ENCODE data around the gene EYA2.

- TF ChIP-seq CTCF (conservative IDR thresholded peaks at IDR 0.05; ENCODE audit: low read depth, low read length) (no peak), RAD21 (IDR thresholded peaks at IDR 0.05; ENCODE audit: low read length) (no peak), RCOR1 (IDR thresholded peaks at IDR 0.05; ENCODE audit: insufficient replicate concordance, low read length) (no peak), POLR2A (IDR thresholded peaks at IDR 0.05; ENCODE audit: low read depth, low read length) (no peak), SMC3 (IDR thresholded peaks at IDR 0.05; ENCODE audit: low read depth, low read length) (no peak), RFX5 (IDR thresholded peaks at IDR 0.05; ENCODE audit: low read depth, low read length) (no peak), MAFK (IDR thresholded peaks at IDR 0.05; ENCODE audit: low read depth, low read length) (no peak), MXI1 (IDR thresholded peaks at IDR 0.05; ENCODE audit: borderline replicate concordance, low read depth, low read length) (no peak), BHLHE40 (IDR thresholded peaks at IDR 0.05; ENCODE audit: low read depth, low read length) (no peak), CEBPB (IDR thresholded peaks at IDR 0.05; ENCODE audit: low read depth, low read length) (no peak), MAZ (IDR thresholded peaks at IDR 0.05; ENCODE audit: borderline replicate concordance, low read depth, low read length) (no peak)
- TF ChIP-seq, protein P1, sequence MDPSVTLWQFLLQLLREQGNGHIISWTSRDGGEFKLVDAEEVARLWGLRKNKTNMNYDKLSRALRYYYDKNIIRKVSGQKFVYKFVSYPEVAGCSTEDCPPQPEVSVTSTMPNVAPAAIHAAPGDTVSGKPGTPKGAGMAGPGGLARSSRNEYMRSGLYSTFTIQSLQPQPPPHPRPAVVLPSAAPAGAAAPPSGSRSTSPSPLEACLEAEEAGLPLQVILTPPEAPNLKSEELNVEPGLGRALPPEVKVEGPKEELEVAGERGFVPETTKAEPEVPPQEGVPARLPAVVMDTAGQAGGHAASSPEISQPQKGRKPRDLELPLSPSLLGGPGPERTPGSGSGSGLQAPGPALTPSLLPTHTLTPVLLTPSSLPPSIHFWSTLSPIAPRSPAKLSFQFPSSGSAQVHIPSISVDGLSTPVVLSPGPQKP (IDR thresholded peaks at IDR 0.05; ENCODE audit: borderline replicate concordance, low read depth, low read length) = no peak
- TF ChIP-seq, protein P2, sequence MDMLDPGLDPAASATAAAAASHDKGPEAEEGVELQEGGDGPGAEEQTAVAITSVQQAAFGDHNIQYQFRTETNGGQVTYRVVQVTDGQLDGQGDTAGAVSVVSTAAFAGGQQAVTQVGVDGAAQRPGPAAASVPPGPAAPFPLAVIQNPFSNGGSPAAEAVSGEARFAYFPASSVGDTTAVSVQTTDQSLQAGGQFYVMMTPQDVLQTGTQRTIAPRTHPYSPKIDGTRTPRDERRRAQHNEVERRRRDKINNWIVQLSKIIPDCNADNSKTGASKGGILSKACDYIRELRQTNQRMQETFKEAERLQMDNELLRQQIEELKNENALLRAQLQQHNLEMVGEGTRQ (IDR thresholded peaks at IDR 0.05; ENCODE audit: low read depth, low read length) = no peak
These were observed 49.7 kb upstream of the EYA2 start for GRCh38 chr20:46844965-46845364.

Data from IMR-90 (cell line).